ENCODE results near the gene RANBP10.

Gene RANBP10

GRCh38 chr16:67716097-67716496 is 90.3 kb downstream of the RANBP10 start:
- Histone ChIP-seq H3K27ac (ENCODE audit: low read depth, low read length) (no peak overlapping the region), H4K20me1 (ENCODE audit: low read depth, low read length) (no peaks in the 10 kb centered on the region; the same call in 1 of the 2 replicates), H3K79me2 (ENCODE audit: insufficient read depth, low read length) (peaks cover 72% of the 10 kb centered on the region), H3K4me2 (ENCODE audit: low read depth, low read length, poor library complexity, severe bottlenecking) (no peak overlapping the region), H3K36me3 (ENCODE audit: low read length) (no peaks in the 10 kb centered on the region), H3K4me3 (ENCODE audit: insufficient read depth, low read length, poor library complexity, severe bottlenecking) (no peak overlapping the region), H3K9me3 (ENCODE audit: insufficient read depth, low read length) (no peaks in the 10 kb centered on the region), H3K9ac (ENCODE audit: low read length) (no peak overlapping the region), H3K27me3 (ENCODE audit: low read length) (no peaks in the 10 kb centered on the region), H3F3A (ENCODE audit: insufficient read depth) (no peaks in the 10 kb centered on the region), H2AFZ (ENCODE audit: low read depth, low read length, severe bottlenecking) (no peak overlapping the region), H3K9me2 (replicated peaks; ENCODE audit: insufficient read depth, low read length) (no peaks in the 10 kb centered on the region)
- no peak for TF ChIP-seq EZH2phosphoT487 (conservative IDR thresholded peaks at IDR 0.05; ENCODE audit: low read length)
- TF ChIP-seq, protein P1, sequence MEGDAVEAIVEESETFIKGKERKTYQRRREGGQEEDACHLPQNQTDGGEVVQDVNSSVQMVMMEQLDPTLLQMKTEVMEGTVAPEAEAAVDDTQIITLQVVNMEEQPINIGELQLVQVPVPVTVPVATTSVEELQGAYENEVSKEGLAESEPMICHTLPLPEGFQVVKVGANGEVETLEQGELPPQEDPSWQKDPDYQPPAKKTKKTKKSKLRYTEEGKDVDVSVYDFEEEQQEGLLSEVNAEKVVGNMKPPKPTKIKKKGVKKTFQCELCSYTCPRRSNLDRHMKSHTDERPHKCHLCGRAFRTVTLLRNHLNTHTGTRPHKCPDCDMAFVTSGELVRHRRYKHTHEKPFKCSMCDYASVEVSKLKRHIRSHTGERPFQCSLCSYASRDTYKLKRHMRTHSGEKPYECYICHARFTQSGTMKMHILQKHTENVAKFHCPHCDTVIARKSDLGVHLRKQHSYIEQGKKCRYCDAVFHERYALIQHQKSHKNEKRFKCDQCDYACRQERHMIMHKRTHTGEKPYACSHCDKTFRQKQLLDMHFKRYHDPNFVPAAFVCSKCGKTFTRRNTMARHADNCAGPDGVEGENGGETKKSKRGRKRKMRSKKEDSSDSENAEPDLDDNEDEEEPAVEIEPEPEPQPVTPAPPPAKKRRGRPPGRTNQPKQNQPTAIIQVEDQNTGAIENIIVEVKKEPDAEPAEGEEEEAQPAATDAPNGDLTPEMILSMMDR (IDR thresholded peaks at IDR 0.05; ENCODE audit: insufficient read depth, low read length, poor library complexity, severe bottlenecking) = no peak

DNA sequence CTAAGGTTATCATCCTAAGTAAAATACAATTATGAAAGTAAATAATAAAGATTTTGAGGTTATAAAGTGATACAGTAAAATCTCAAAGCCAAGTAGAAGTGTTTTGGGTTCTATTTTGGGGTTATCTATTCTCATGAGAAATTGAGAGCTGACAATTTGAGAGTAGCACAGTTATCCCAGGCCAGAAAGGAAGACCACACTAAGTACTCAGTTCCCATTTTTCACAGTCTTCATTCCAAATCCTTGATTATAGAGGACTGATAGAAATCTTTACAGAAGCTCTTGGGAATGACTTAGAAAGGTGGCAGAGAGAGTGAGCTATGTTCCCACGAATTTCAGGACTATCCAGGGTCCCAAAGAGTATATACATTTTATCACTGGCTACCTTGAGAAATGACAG is 91.8 kb downstream of the RANBP10 start:
- no peak overlapping the region for H3K4me2 ChIP-seq (ENCODE audit: low read depth, low read length, poor library complexity, severe bottlenecking)

GRCh38 chr16:67713647-67714273 is 92.6 kb downstream of the RANBP10 start:
- no peaks in the 10 kb centered on the region for H3K9me2 ChIP-seq (replicated peaks; ENCODE audit: insufficient read depth, low read length)
- no peak overlapping the region for H3K4me3 ChIP-seq (ENCODE audit: insufficient read depth, low read length, poor library complexity, severe bottlenecking)
- no peaks in the 10 kb centered on the region for H3K36me3 ChIP-seq (ENCODE audit: low read length)
- no peak overlapping the region for H3K27ac ChIP-seq (ENCODE audit: low read depth, low read length)
- peaks cover 89% of the 10 kb centered on the region for H3K79me2 ChIP-seq (ENCODE audit: insufficient read depth, low read length)
- H4K20me1 ChIP-seq (ENCODE audit: low read depth, low read length) = no peaks in the 10 kb centered on the region; the same call in 1 of the 2 replicates
- H2AFZ ChIP-seq (ENCODE audit: low read depth, low read length, severe bottlenecking) = no peak overlapping the region
- no peak overlapping the region for H3K9ac ChIP-seq (ENCODE audit: low read length)
- no peaks in the 10 kb centered on the region for H3K9me3 ChIP-seq (ENCODE audit: insufficient read depth, low read length)
- no peaks in the 10 kb centered on the region for H3K27me3 ChIP-seq (ENCODE audit: low read length)
- H3K4me2 ChIP-seq (ENCODE audit: low read depth, low read length, poor library complexity, severe bottlenecking) = no peak overlapping the region
- H3F3A ChIP-seq (ENCODE audit: insufficient read depth) = no peaks in the 10 kb centered on the region
- TF ChIP-seq, protein P1 (IDR thresholded peaks at IDR 0.05; ENCODE audit: insufficient read depth, low read length, poor library complexity, severe bottlenecking) = no peak
- no peak for TF ChIP-seq EZH2phosphoT487 (conservative IDR thresholded peaks at IDR 0.05; ENCODE audit: low read length)

More for the DNA sequence above, 91.8 kb downstream of the RANBP10 start:
- Histone ChIP-seq H3K27ac (ENCODE audit: low read depth, low read length) (no peak overlapping the region), H3K79me2 (ENCODE audit: insufficient read depth, low read length) (peaks cover 87% of the 10 kb centered on the region), H3K9ac (ENCODE audit: low read length) (no peak overlapping the region), H3K36me3 (ENCODE audit: low read length) (no peaks in the 10 kb centered on the region), H3K9me2 (replicated peaks; ENCODE audit: insufficient read depth, low read length) (no peaks in the 10 kb centered on the region), H4K20me1 (ENCODE audit: low read depth, low read length) (no peaks in the 10 kb centered on the region; the same call in 1 of the 2 replicates), H3K9me3 (ENCODE audit: insufficient read depth, low read length) (no peaks in the 10 kb centered on the region), H2AFZ (ENCODE audit: low read depth, low read length, severe bottlenecking) (no peak overlapping the region), H3K4me3 (ENCODE audit: insufficient read depth, low read length, poor library complexity, severe bottlenecking) (no peak overlapping the region), H3K27me3 (ENCODE audit: low read length) (no peaks in the 10 kb centered on the region), H3F3A (ENCODE audit: insufficient read depth) (no peaks in the 10 kb centered on the region)
- TF ChIP-seq, protein P1 (IDR thresholded peaks at IDR 0.05; ENCODE audit: insufficient read depth, low read length, poor library complexity, severe bottlenecking) = no peak
- TF ChIP-seq EZH2phosphoT487 (conservative IDR thresholded peaks at IDR 0.05; ENCODE audit: low read length) = no peak
